Embryonic facial prominence (tissue), 1 donor: ENCODE results near the gene SDCCAG8.

Source experiments
- DNase-seq: peaks from one replicate; pipeline ENCODE4 v3.0.0-alpha.2; 2016; ENCODE audit errors: extremely low spot score

SDCCAG8 gene

DNA sequence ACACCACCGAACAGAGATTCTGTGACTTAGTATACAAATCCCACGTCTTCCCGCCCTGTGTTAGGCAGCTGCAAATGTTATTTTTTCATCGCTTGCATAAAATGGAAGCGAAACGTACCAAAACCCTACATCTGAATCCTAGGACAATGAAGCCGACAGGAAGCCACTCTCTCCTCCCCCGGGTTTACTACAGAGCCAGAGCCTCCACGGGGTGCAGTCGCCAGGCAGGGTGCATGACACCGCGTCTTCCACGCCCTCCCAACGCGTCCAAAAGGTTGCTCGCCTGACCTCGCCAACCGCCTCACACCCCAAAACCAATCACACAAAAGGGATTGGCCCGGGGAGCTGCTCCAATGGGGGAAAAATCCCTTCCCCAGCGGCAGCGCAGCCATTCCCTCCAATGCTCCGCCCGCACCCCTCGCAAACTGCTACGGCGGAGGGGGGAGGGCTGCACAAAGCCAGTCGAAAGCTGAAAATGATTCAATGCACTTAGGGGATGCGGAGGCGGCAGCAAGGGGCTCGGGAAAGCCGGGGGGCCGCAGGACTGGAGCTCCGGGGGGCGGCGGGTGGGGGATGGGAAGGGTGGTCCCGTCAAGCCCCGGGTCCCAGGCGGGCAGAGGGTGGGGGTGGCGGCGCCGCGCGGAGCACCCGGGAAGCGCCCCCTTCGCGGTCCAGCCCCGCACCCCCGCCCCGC lies 1.5 kb upstream of the SDCCAG8 start:
- peak; percentile 46 for DNase-seq

GRCh38 chr1:243254927-243255790 lies 682 bp upstream of the SDCCAG8 start, which contains the start of gene CEP170:
Gene CEP170, minus strand, starts transcription at chr1:243255281. Its CDS starts 30,001 bp downstream, at chr1:243225280.
- DNase-seq, result peak; percentile 93

GRCh38 chr1:243256590-243256989 lies 749 bp downstream of the SDCCAG8 start:
- no peak for DNase-seq

GRCh38 chr1:243257189-243257588 lies 1.3 kb downstream of the SDCCAG8 start:
- DNase-seq, result no peak

- no peak for DNase-seq
Observed at GRCh38 chr1:243258731-243259130, 2.9 kb downstream of the SDCCAG8 start.

- no peak for DNase-seq
Observed at GRCh38 chr1:243260221-243260880, 4.5 kb downstream of the SDCCAG8 start.

- no peak for DNase-seq
Observed at GRCh38 chr1:243261390-243261789, 5.5 kb downstream of the SDCCAG8 start.

DNA sequence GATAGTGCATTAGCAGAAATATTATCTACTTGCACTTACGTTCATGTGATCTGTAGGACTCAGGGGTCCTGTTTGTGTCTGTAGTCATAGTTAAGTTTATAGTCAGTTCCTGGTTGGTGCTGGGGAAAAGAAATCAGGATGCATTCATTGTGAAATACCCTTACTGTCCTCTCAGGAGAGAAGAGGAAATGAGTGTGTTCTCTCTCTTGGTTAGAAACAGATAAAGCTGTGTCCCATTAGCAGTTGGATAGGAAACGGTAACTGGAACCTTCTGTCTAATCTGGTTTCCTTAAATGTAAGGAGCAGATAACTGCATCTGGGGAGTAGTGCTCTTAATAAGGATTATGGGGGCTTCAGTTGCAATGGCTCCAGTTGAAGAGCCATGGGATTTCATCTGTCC lies 8.9 kb downstream of the SDCCAG8 start:
- DNase-seq, result no peak

GRCh38 chr1:243266231-243266630 lies 10.4 kb downstream of the SDCCAG8 start:
- no peak for DNase-seq

- no peak for DNase-seq
Observed at GRCh38 chr1:243267471-243267880, 11.6 kb downstream of the SDCCAG8 start.

DNA sequence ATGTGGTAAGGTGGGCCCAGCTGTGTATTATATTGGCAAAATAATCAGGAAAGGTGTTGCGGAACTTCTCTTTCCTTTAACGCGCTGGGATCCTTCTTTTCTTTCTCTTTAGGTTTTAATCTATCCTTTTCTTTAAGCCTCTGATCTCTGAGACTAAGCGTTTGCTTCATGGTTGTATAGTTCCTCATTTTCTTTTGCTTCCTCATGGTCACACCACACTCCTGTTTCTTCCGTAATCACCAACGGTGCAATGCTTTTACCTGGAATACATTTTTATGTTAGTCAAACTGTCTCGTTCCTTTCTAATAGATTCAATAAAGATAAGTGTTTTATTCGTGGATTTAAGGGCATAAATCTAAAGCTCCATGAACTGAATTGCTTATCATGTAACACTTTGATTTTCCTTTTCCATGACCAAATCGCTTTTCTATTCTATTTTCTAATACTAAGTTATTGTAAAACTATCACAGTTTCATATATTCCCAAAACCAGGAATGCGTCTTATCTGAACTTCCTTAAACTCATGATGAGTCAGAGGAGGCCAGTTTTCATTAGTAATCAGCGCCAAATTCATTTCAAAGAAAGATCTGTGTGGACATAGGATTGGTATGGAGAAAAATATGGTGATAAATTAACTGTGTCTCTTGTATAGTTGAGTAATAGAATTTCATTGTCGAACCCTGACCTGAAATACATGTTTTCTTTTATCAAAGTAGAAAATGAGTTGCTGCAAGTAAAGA lies 12.2 kb downstream of the SDCCAG8 start:
- no peak for DNase-seq

DNA sequence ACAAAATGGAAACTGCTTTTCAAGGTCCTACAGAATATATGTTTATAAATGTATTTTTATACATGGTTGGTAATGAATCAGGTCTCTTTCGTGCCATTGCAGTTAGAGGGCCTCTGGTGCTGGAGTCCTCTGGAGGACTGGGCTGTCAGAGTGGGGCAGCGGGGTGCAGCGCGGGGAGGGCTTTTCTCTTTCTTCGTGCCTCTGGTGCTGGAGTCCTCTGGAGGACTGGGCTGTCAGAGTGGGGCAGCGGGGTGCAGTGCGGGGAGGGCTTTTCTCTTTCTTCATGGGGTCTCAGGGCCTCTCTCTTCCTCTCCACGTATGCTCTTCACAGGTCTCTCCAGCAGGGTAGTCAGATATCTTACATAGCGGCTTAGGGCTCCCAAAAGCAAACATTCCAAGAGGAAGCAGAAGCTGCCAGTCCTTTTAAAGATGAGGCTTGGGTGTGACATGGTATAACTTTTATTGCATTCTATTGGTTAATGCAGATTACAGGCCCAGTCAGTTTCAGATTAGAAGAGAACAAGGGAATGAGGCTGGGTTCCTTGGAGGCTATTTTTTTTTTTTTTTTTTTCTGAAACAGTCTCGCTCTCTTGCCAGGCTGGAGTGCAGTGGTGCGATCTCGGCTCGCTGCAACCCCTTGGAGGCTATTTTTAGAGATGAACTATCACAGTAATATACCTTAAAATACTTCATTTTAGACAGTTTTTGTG lies 13.1 kb downstream of the SDCCAG8 start:
- no peak for DNase-seq

DNA sequence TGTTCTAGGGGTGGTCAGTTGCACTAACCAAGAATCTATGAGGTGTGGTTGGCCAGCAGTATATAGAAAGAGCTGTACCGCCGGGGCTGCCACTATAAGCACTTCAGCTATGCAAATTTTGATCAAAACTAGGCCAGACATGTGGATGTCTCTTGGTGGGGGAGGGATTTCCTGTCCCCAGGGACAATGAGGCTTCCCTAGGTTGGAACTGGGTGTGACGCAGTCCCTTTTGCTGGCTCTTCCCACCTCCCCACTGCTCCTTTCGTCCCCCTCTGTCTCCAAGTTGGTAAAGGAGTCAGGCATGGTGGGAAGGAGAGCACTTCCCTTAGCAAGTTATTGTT lies 13.6 kb downstream of the SDCCAG8 start:
- no peak for DNase-seq

- no peak for DNase-seq
Observed at GRCh38 chr1:243270097-243270864, 14.4 kb downstream of the SDCCAG8 start.

- DNase-seq, result no peak
Observed at GRCh38 chr1:243271996-243272395, 16.2 kb downstream of the SDCCAG8 start.

- DNase-seq, result no peak
Observed at GRCh38 chr1:243272401-243272800, 16.6 kb downstream of the SDCCAG8 start.

DNA sequence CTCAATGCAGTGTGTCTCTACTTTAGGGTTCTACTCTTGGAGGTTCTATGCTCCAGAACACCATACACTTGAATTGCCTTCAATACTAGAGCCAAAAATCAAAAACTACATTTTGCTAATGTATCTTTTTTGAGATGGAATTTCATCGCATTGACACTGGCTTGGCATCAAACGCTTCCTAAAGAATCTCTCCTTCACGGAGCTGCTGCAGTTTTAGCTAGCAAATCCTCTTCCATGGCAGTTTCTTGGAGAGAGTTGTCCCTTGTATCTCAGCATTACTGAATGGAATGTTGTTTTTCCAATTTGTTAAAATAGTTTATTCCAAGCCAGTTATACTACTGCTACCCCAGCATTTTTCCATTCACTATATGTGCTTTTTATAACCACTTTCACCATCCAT lies 17.7 kb downstream of the SDCCAG8 start:
- DNase-seq, result no peak

GRCh38 chr1:243273945-243274344 lies 18.1 kb downstream of the SDCCAG8 start:
- no peak for DNase-seq

- no peak for DNase-seq
Observed at GRCh38 chr1:243275316-243275715, 19.5 kb downstream of the SDCCAG8 start.

- DNase-seq, result no peak
Observed at GRCh38 chr1:243280571-243281129, 24.8 kb downstream of the SDCCAG8 start.
